ENCODE measurements around the gene YIF1B.
"Not testable (repeated sequence)": the region's sequence is repeated elsewhere in the genome, so short reads cannot be mapped to it uniquely, and the experiment has no call there.

Gene YIF1B

DNA sequence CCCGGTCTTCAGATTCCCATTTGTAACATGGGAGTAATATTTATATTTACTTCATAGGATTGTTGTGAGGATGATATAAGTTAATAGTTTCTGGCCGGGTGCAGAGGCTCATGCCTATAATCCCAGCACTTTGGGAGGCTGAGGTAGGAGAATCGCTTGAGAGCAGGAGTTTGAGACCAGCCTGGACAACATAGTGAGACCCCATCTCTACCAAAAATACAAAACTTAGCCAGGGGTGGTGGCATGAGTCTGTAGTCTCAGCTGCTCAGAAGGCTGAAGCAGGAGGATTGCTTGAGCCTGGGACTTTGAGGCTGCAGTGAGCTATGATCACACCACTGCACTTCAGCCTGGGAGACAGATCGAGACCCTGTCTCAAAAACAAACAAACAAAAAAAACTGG is 31.1 kb upstream of the YIF1B start:
- no peaks in the 10 kb centered on the region for H3K27me3 ChIP-seq (ENCODE audit: control insufficient read depth, insufficient read depth, low read length)
- H3K36me3 ChIP-seq (ENCODE audit: control insufficient read depth, insufficient read depth, low read length): no peaks in the 10 kb centered on the region
- H3K79me2 ChIP-seq: no peaks in the 10 kb centered on the region
- no peaks in the 10 kb centered on the region for H3K4me1 ChIP-seq
- H2AFZ ChIP-seq: no peak overlapping the region
- H3K4me2 ChIP-seq (ENCODE audit: low read length): no peak overlapping the region
- H3K4me3 ChIP-seq (ENCODE audit: low read depth, low read length): no peak overlapping the region
- H3K9me3 ChIP-seq (ENCODE audit: control insufficient read depth, low read length): no peaks in the 10 kb centered on the region
- no peak overlapping the region for H3K27ac ChIP-seq
- TF ChIP-seq, protein P1, sequence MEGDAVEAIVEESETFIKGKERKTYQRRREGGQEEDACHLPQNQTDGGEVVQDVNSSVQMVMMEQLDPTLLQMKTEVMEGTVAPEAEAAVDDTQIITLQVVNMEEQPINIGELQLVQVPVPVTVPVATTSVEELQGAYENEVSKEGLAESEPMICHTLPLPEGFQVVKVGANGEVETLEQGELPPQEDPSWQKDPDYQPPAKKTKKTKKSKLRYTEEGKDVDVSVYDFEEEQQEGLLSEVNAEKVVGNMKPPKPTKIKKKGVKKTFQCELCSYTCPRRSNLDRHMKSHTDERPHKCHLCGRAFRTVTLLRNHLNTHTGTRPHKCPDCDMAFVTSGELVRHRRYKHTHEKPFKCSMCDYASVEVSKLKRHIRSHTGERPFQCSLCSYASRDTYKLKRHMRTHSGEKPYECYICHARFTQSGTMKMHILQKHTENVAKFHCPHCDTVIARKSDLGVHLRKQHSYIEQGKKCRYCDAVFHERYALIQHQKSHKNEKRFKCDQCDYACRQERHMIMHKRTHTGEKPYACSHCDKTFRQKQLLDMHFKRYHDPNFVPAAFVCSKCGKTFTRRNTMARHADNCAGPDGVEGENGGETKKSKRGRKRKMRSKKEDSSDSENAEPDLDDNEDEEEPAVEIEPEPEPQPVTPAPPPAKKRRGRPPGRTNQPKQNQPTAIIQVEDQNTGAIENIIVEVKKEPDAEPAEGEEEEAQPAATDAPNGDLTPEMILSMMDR (IDR thresholded peaks at IDR 0.05): no peak
- no peak overlapping the region for H3K9ac ChIP-seq

DNA sequence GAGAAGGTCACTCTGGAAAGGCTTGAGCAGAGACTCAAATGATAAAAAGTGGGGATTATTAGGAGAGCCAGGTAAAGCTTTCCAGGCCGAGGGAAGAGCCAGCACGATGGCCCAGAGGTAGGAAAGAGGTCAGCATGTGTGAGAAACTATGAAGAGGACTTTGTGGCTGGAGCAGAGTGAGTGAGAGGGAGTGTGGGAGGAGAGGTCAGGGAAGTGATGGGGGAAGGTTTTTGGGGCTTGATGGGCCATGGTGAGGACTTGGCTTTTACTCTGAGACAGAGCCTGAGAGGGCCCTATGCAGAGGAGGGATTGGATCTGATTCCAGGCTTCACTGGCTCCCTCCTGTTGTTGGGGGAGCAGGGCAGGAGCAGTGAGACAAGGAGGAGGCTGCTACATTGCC is 25.2 kb upstream of the YIF1B start:
- no peaks in the 10 kb centered on the region for H3K9me3 ChIP-seq (ENCODE audit: control insufficient read depth, low read length)
- no peak overlapping the region for H3K27ac ChIP-seq
- no peaks in the 10 kb centered on the region for H3K27me3 ChIP-seq (ENCODE audit: control insufficient read depth, insufficient read depth, low read length)
- TF ChIP-seq, protein P1 (IDR thresholded peaks at IDR 0.05): no peak
- H3K4me2 ChIP-seq (ENCODE audit: low read length): no peak overlapping the region
- no peaks in the 10 kb centered on the region for H3K4me1 ChIP-seq
- H2AFZ ChIP-seq: no peak overlapping the region
- no peaks in the 10 kb centered on the region for H3K79me2 ChIP-seq
- H3K9ac ChIP-seq: no peak overlapping the region
- H3K36me3 ChIP-seq (ENCODE audit: control insufficient read depth, insufficient read depth, low read length): no peaks in the 10 kb centered on the region
- H3K4me3 ChIP-seq (ENCODE audit: low read depth, low read length): no peak overlapping the region

DNA sequence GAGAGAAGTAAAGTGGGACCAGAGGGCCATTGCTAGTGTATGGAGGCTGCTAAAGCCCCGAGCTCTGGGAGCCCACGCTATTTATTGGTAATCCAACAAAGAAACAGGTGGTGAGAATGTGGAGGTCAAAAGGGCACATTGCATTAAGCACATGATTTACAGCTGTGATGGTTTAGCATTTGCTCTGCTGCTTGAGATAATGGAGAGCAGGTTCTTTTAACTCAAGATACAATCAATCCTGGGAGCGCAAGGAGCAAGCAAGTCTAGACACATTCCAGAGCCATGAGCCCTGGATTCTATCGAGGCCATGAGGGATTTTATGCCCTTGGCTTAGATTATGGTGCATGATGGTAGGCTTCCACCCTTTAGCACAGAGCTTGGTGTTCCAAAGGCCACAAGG is 23.3 kb upstream of the YIF1B start:
- H3K4me3 ChIP-seq (ENCODE audit: low read depth, low read length); H3K27me3 ChIP-seq (ENCODE audit: control insufficient read depth, insufficient read depth, low read length); H3K9me3 ChIP-seq (ENCODE audit: control insufficient read depth, low read length); H2AFZ ChIP-seq; H3K4me2 ChIP-seq (ENCODE audit: low read length); H3K79me2 ChIP-seq; H3K36me3 ChIP-seq (ENCODE audit: control insufficient read depth, insufficient read depth, low read length); H3K27ac ChIP-seq; H3K9ac ChIP-seq; H3K4me1 ChIP-seq: not testable (repeated sequence)

DNA sequence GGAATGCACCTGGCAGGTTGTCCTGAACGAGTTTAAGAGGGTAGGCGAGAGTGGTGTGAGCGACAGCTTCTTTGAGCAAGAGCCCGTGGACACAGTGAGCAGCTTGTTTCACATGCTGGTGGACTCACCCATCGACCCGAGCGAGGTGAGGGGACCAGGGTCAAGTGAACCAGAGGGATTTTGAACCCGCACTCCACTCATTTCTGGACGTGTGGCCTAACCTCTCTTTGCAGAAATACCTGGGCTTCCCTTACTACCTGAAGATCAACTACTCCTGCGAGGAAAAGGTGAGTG is 21.6 kb upstream of the YIF1B start:
- peak overlapping the region; percentile 99 for H3K4me3 ChIP-seq (ENCODE audit: low read depth, low read length)
- H3K79me2 ChIP-seq: no peaks in the 10 kb centered on the region
- peak overlapping the region; percentile 100 for H3K4me2 ChIP-seq (ENCODE audit: low read length)
- no peaks in the 10 kb centered on the region for H3K4me1 ChIP-seq
- peak overlapping the region; percentile 94 for H3K27ac ChIP-seq
- H3K36me3 ChIP-seq (ENCODE audit: control insufficient read depth, insufficient read depth, low read length): no peaks in the 10 kb centered on the region
- H3K9me3 ChIP-seq (ENCODE audit: control insufficient read depth, low read length): no peaks in the 10 kb centered on the region
- H3K9ac ChIP-seq: no peak overlapping the region
- H3K27me3 ChIP-seq (ENCODE audit: control insufficient read depth, insufficient read depth, low read length): no peaks in the 10 kb centered on the region
- peak overlapping the region; percentile 90 for H2AFZ ChIP-seq
- TF ChIP-seq, protein P1 (IDR thresholded peaks at IDR 0.05): no peak

DNA sequence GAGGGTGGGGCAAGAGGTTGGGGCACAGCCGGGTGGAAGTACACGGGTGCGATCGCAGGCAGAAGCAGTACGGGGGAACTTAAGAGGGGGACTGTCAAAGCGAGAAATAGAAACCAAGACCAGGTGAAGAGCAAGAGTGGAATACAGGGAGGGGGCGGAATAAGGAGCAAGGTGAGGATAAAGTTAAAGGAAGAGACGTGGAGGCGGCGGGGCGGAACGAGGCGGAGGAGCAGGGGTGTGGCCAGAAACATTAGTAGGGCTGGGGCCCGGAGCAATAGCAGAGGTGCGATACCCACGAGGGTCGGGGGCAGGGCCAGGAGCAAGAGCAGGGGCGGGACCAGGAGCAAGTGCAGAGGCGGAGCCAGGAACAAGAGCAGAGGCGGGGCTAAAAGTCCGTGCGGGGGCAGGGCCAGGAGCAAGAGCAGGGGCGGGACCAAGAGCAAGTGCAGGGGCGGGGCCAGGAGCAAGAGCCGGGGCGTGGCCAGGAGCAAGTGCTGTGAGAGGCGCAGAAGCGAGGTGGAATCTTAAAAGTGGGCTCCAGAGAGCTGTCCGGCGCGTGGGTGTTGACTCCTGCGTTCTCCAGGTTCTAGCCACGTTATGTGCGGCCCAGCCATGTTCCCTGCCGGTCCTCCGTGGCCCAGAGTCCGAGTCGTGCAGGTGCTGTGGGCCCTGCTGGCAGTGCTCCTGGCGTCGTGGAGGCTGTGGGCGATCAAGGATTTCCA is 21.1 kb upstream of the YIF1B start:
- Histone ChIP-seq H3K27me3 (ENCODE audit: control insufficient read depth, insufficient read depth, low read length) (no peaks in the 10 kb centered on the region), H3K9me3 (ENCODE audit: control insufficient read depth, low read length) (no peaks in the 10 kb centered on the region), H3K36me3 (ENCODE audit: control insufficient read depth, insufficient read depth, low read length) (no peaks in the 10 kb centered on the region), H3K79me2 (no peaks in the 10 kb centered on the region), H2AFZ (peak overlapping the region; percentile 90), H3K27ac (peak overlapping the region; percentile 94), H3K4me1 (no peaks in the 10 kb centered on the region), H3K9ac (no peak overlapping the region), H3K4me2 (ENCODE audit: low read length) (peak overlapping the region; percentile 100), H3K4me3 (ENCODE audit: low read depth, low read length) (peak overlapping the region; percentile 99)
- TF ChIP-seq, protein P1 (IDR thresholded peaks at IDR 0.05): no peak

Data from parathyroid adenoma (tissue), 2 donors.